Smooth muscle cell (in vitro differentiated cells): Measurements from ENCODE around the gene TIMM23. TPM values are rescaled to one million over a fixed set of nuclear protein-coding genes. Genes with fewer than 3 reads are reported as not detected.

Experiments used
- DNase-seq: peaks from one replicate; lab custom pipeline; 2025; ENCODE audit not compliant: unreplicated experiment; lab: John Stamatoyannopoulos, UW
- H2AFZ ChIP-seq: fragments of 200-600 bp; sonication (generic); 2 replicates; pipeline ENCODE4 v1.6.0; 2016; ENCODE audit warnings: antibody characterized with exemption, low read depth, mild to moderate bottlenecking
- H3F3A ChIP-seq: fragments of 200-600 bp; sonication (generic); 2 replicates; pipeline ENCODE4 v1.6.0; 2017; ENCODE audit warnings: antibody characterized with exemption, low read depth
- H3K27ac ChIP-seq: fragments of 200-600 bp; sonication (generic); 2 replicates; pipeline ENCODE4 v1.5.1; 2016; ENCODE audit warnings: low read depth, mild to moderate bottlenecking
- H3K27me3 ChIP-seq: fragments of 200-600 bp; sonication (generic); 2 replicates; pipeline ENCODE4 v1.6.1; 2016; ENCODE audit warnings: low read depth, mild to moderate bottlenecking
- H3K36me3 ChIP-seq: fragments of 200-600 bp; sonication (generic); 2 replicates; pipeline ENCODE4 v1.5.1; 2016; ENCODE audit warnings: low read depth
- H3K4me1 ChIP-seq: fragments of 200-600 bp; sonication (generic); 2 replicates; pipeline ENCODE4 v1.5.1; 2016; ENCODE audit warnings: low read depth
- H3K4me2 ChIP-seq: fragments of 200-600 bp; sonication (generic); 2 replicates; pipeline ENCODE4 v1.6.0; 2016; ENCODE audit warnings: mild to moderate bottlenecking
- H3K4me3 ChIP-seq: fragments of 200-600 bp; sonication (generic); 2 replicates; pipeline ENCODE4 v1.5.1; 2016; ENCODE audit warnings: mild to moderate bottlenecking
- H3K79me2 ChIP-seq: fragments of 200-600 bp; sonication (generic); 2 replicates; pipeline ENCODE4 v1.6.0; 2016; ENCODE audit warnings: low read depth, mild to moderate bottlenecking
- H3K9ac ChIP-seq: fragments of 200-600 bp; sonication (generic); 2 replicates; pipeline ENCODE4 v1.6.0; 2016; ENCODE audit warnings: low read depth
- H3K9me3 ChIP-seq: fragments of 200-600 bp; sonication (generic); replicated peaks from 2 replicates; pipeline ENCODE4 v1.5.1; 2016; ENCODE audit warnings: low read depth
- H4K20me1 ChIP-seq: fragments of 200-600 bp; sonication (generic); 2 replicates; pipeline ENCODE4 v1.6.0; 2016; ENCODE audit warnings: low read depth
- WGBS: methylation state at CpG from one replicate; pipeline ENCODE4 v1.1.7; 2016; ENCODE audit warnings: low lambda C conversion rate; 5-methylcytosine and 5-hydroxymethylcytosine counted together
- polyA plus RNA-seq: library from polyadenylated mRNA; unstranded; fragments of >200 nt; fragmentation: Nextera tagmentation; extraction: Ambion mirVana; gene quantifications from 2 replicates; pipeline ENCODE4 v1.2.1, GENCODE V29; 2016
- small RNA-seq: library from RNA; depleted of rRNA; stranded (forward); fragments of <200 nt; gene quantifications from one replicate; pipeline ENCODE3, GENCODE V24; 2014
- total RNA-seq: library from RNA; depleted of rRNA; stranded (reverse); fragments of >200 nt; gene quantifications from 2 replicates; pipeline ENCODE4 v1.2.3, GENCODE V29; 2014
- TF ChIP-seq, protein P1 (sequence below): fragments of 200-600 bp; sonication (generic); IDR thresholded peaks from 2 replicates; pipeline ENCODE4 v1.5.1; 2017; ENCODE audit warnings: borderline replicate concordance, mild to moderate bottlenecking, antibody characterized with exemption; ENCODE audit not compliant: insufficient read depth, poor library complexity, severe bottlenecking

TIMM23 gene
- total and polyA plus RNA-seq, 2 experiments from 2014 or later = 89.4 to 105 TPM

DNA sequence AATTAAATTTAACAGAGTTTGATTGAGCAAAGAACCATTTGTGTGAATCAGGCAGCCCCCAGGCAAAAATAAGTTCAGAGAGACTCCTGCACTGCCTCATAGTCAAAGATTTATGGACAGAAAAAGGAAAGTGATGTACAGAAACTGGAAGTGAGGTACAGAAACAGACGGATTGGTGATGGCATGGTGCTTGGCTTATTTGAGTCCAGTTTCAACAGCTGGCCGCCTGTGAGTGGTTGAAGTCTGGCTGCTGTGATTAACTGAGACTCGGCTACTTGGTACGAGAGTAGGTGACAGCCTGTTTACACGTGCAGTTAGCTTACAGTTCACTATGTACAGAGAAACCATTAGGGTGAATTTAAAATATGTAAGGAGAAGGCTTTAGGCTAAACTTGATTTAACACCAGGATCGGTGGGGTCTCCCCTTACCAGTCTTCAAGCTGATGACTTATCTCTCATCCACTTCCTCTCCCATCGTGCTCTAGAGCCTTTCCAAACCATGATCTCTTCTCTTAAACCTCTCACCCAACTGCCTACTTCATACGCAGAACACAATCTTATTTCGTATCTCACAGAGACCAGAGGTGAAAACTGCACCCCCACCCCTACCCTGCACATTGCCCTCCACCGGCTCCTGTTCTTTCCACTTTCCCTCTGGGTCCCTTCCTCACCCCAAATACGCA, 78.8 kb downstream of the TIMM23 start:
- Histone ChIP-seq H3K27me3 (no peaks in the 10 kb centered on the region), H4K20me1 (no peaks in the 10 kb centered on the region), H3K36me3 (no peaks in the 10 kb centered on the region), H3K4me1 (peaks cover 14% of the 10 kb centered on the region), H3K4me3 (no peak overlapping the region), H3K9me3 (no peaks in the 10 kb centered on the region), H3K9ac (no peak overlapping the region), H3K4me2 (no peak overlapping the region), H3F3A (no peaks in the 10 kb centered on the region), H3K27ac (no peak overlapping the region), H2AFZ (no peak overlapping the region), H3K79me2 (no peaks in the 10 kb centered on the region)
- no peak for DNase-seq
- WGBS = 84% methylated on average over 11 of the region's 11 CpGs
- TF ChIP-seq, protein P1, sequence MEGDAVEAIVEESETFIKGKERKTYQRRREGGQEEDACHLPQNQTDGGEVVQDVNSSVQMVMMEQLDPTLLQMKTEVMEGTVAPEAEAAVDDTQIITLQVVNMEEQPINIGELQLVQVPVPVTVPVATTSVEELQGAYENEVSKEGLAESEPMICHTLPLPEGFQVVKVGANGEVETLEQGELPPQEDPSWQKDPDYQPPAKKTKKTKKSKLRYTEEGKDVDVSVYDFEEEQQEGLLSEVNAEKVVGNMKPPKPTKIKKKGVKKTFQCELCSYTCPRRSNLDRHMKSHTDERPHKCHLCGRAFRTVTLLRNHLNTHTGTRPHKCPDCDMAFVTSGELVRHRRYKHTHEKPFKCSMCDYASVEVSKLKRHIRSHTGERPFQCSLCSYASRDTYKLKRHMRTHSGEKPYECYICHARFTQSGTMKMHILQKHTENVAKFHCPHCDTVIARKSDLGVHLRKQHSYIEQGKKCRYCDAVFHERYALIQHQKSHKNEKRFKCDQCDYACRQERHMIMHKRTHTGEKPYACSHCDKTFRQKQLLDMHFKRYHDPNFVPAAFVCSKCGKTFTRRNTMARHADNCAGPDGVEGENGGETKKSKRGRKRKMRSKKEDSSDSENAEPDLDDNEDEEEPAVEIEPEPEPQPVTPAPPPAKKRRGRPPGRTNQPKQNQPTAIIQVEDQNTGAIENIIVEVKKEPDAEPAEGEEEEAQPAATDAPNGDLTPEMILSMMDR = no peak

DNA sequence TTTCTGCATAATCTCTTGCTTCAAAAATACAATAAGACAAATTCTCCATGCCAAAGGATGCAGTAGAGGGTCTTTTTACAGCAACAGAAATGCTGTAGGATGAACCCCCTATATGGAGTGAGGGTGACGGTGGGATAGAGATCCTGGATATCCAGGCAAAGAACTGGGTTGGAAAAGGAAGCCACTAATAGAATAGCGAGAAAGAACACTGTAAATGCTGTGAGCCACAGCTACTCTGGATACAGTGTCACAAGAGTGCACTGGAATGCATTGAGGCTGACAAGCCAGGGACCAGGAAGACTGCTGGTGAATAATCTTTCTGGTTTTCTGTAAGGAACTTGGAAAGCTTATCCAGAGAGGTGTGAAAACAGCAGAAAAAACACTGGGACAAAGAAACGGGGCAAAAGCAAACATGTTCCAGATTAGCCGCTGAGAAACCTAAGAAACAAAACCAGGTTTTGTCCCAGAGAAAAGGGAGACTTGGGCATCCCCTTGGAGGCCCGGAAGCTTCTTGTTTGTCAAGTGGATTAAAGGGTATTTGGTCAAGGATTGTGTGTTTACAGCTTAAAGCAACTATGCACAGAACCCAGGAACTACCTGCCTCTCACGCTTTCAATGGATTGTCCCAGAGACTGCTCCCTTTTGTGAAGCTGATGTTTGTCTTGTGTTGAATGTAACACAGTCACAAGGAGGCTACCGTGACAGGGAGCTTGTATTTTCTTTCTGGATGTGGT, 79.9 kb downstream of the TIMM23 start:
- peak overlapping the region; percentile 22 for H2AFZ ChIP-seq
- WGBS = 57% methylated on average over 7 of the region's 7 CpGs
- TF ChIP-seq, protein P1 = no peak

DNA sequence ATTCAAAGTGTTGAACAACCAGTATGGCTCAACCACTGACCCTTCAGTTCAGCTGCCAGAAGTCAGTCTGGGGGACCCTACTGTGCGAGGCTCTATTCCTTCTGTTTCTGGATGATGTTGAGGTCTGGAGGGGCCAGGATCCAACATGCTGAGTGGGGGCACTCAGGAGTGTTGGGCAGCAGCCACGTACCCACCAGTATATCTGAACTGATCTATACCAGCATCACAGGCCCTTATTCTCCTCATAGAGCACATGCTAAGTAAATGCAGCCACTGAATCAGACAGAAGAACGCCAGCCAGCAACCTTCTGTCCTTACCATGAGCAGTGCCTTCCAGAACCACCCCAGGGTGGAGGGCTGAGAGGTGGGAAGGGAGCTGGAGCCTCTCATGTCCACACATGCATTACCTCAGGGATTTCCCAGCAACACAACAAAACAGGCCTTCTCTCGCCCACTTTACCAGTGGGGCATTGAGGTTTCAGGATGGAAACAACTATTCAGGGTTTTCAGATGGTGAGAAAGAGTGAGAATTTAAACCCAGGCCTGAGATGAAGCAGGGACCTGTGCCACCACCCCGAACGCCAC, 80.6 kb downstream of the TIMM23 start:
- no peaks in the 10 kb centered on the region for H3K79me2 ChIP-seq
- H4K20me1 ChIP-seq = no peaks in the 10 kb centered on the region
- H3K36me3 ChIP-seq = no peaks in the 10 kb centered on the region
- no peak overlapping the region for H3K4me3 ChIP-seq
- no peaks in the 10 kb centered on the region for H3K27me3 ChIP-seq
- no peak for DNase-seq
- no peak overlapping the region for H3K4me2 ChIP-seq
- 82% methylated on average over 6 of the region's 6 CpGs for WGBS
- no peak overlapping the region for H3K27ac ChIP-seq
- no peaks in the 10 kb centered on the region for H3F3A ChIP-seq
- TF ChIP-seq, protein P1 = no peak
- no peaks in the 10 kb centered on the region for H3K9me3 ChIP-seq
- H3K9ac ChIP-seq = no peak overlapping the region
- peak overlapping the region; percentile 22 for H2AFZ ChIP-seq
- peaks cover 14% of the 10 kb centered on the region for H3K4me1 ChIP-seq

More for the DNA sequence above, 79.9 kb downstream of the TIMM23 start:
- no peak for DNase-seq
- Histone ChIP-seq H3K4me2 (no peak overlapping the region), H3K4me3 (no peak overlapping the region), H3K36me3 (no peaks in the 10 kb centered on the region), H3K9me3 (no peaks in the 10 kb centered on the region), H3F3A (no peaks in the 10 kb centered on the region), H3K79me2 (no peaks in the 10 kb centered on the region), H3K4me1 (peaks cover 14% of the 10 kb centered on the region), H4K20me1 (no peaks in the 10 kb centered on the region), H3K9ac (no peak overlapping the region), H3K27ac (no peak overlapping the region), H3K27me3 (no peaks in the 10 kb centered on the region)

Small RNA genes lying within 50 kb of the gene (small RNA-seq; reads per million reads assigned to genes)
- gene SNORA74C-1 = not detected

Other genes with a start within 250 kb of the TIMM23 start
- 15.1 and 18.1 TPM in 2 replicates for gene WASHC2C, start 245.2 kb upstream of the TIMM23 start, total RNA-seq
- 13.3 and 15.9 TPM in 2 replicates for gene WASHC2C, start 245.2 kb upstream of the TIMM23 start, polyA plus RNA-seq
- 5.0 and 23.3 TPM in 2 replicates for gene AGAP4, start 125.0 kb upstream of the TIMM23 start, total RNA-seq
- 4.7 and 7.7 TPM in 2 replicates for gene AGAP4, start 125.0 kb upstream of the TIMM23 start, polyA plus RNA-seq
- gene NCOA4, start 58.1 kb downstream of the TIMM23 start, total RNA-seq = 147 and 158 TPM in 2 replicates
- 61.3 and 66.3 TPM in 2 replicates for gene NCOA4, start 58.1 kb downstream of the TIMM23 start, polyA plus RNA-seq
- not detected in 2 replicates for gene MSMB, start 73.8 kb downstream of the TIMM23 start, total RNA-seq
- 0.50 TPM in 1 of 2 replicates, not detected in the other for gene MSMB, start 73.8 kb downstream of the TIMM23 start, polyA plus RNA-seq